NCI-H524 (cell line): ENCODE measurements around the gene PDIA2.
A peak's percentile ranks its signal among the peaks of the same experiment; 100 is the strongest.
"Not testable (repeated sequence)": the region's sequence is repeated elsewhere in the genome, so short reads cannot be mapped to it uniquely, and the experiment has no call there.

Experiments used
- DNase-seq, 2 experiments: peaks; one replicate each; lab custom pipeline; 2025; lab: John Stamatoyannopoulos, UW

Gene PDIA2

GRCh38 chr16:283033-283805 is at the start of gene PDIA2:
TSS of gene PDIA2 (plus strand) at chr16:283164. CDS start at chr16:283170, 6 bp downstream.
- DNase-seq: no peak

GRCh38 chr16:234468-235305 is 48.3 kb upstream of the PDIA2 start, which contains the start of gene FAM234A:
TSS of gene FAM234A (plus strand) at chr16:234821. CDS start at chr16:254414, 19,593 bp downstream.
- DNase-seq: peak; percentile 88 to 95

GRCh38 chr16:239948-240277 is 43.1 kb upstream of the PDIA2 start:
- no peak for DNase-seq

GRCh38 chr16:240559-240958 is 42.4 kb upstream of the PDIA2 start:
- DNase-seq: no peak

- DNase-seq: no peak
These were observed 40.7 kb upstream of the PDIA2 start for GRCh38 chr16:242281-242680.

- no peak for DNase-seq
These were observed 39.6 kb upstream of the PDIA2 start for GRCh38 chr16:243348-243747.

- no peak for DNase-seq
These were observed 37.9 kb upstream of the PDIA2 start for GRCh38 chr16:245105-245504.

- no peak for DNase-seq
These were observed 35.9 kb upstream of the PDIA2 start for GRCh38 chr16:247027-247426.

GRCh38 chr16:249431-249830 is 33.5 kb upstream of the PDIA2 start:
- no peak for DNase-seq

- no peak for DNase-seq
These were observed 30.3 kb upstream of the PDIA2 start for GRCh38 chr16:252366-253337.

GRCh38 chr16:253833-254232 is 29.1 kb upstream of the PDIA2 start:
- no peak for DNase-seq

GRCh38 chr16:254461-254860 is 28.5 kb upstream of the PDIA2 start:
- DNase-seq: no peak

GRCh38 chr16:255183-255582 is 27.8 kb upstream of the PDIA2 start:
- no peak for DNase-seq

GRCh38 chr16:258091-258490 is 24.9 kb upstream of the PDIA2 start:
- not testable (repeated sequence) for DNase-seq

- DNase-seq: no peak
These were observed 23.7 kb upstream of the PDIA2 start for GRCh38 chr16:259226-259625.

- DNase-seq: no peak
These were observed 23.1 kb upstream of the PDIA2 start for GRCh38 chr16:259814-260253.

GRCh38 chr16:260326-260725 is 22.6 kb upstream of the PDIA2 start:
- DNase-seq: no peak

GRCh38 chr16:261031-261691 is 21.8 kb upstream of the PDIA2 start:
- DNase-seq: peak; percentile 58 to 85

GRCh38 chr16:262121-262745 is 20.7 kb upstream of the PDIA2 start:
- DNase-seq: no peak

- no peak for DNase-seq
These were observed 19.7 kb upstream of the PDIA2 start for GRCh38 chr16:263182-263774.

- DNase-seq: no peak
These were observed 19.0 kb upstream of the PDIA2 start for GRCh38 chr16:263944-264343.
